Embryonic facial prominence (tissue), 1 donor: ENCODE data around the gene SMIM28.
A peak's percentile ranks its signal among the peaks of the same experiment; 100 is the strongest.

Experiments
- DNase-seq: peaks from one replicate; pipeline ENCODE4 v3.0.0-alpha.2; 2016; ENCODE audit errors: extremely low spot score

The SMIM28 gene

DNA sequence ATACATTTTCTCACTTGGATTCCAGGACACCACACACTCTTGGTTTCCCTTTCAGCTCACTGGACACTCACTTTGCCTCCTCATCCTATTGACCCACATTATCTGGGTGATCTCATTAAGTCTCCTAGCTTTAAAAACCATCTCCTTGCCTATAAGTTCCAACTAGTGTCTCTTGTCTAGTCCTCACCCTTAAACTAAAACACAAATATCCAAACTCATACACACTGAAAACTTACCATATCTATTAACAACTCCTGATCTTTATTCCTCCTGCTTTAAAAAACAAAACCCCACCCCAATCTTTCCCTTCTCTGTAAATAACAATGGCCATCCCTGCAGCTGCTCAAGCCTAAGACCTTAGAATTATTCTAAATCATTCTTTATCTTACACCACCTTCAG is 3.5 kb upstream of the SMIM28 start:
- no peak for DNase-seq

DNA sequence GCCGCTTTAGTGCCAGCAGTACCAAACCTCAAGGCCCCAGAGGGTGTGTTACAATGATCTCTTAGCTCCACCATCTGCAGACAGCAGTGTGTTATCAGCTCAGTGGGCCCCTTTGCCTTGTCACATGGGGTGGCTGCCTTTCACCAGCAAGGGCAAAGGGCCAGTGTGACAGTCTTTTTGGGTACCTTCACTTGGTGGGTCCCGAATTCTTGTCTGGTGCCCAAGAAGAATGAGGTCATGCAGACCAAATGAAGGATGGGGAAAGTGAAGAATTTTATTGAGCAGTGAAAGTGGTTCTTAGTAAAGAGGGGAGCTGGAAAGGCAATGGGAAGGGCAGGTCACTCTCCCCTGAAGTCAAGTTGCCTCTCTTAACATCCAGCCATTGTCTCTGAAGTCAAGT is 2.9 kb upstream of the SMIM28 start:
- no peak for DNase-seq

DNA sequence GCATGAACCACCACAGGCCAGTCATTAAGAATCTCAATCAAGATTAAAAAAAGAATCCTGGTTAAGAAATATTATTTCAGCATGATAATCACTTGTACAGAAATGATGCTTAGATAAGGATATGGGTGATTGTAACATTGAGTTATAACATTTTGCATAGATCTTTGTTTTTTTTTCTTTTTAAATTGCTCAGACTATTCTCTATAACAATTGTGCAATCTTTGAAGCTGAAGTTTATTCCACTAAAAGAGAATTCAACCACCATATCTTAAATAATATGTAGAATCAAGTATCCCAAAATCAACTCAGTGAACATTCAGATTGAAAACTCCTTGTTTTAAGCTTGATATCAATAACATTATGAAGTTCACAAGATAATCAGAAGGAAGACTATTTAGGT is 663 bp upstream of the SMIM28 start:
- no peak for DNase-seq

DNA sequence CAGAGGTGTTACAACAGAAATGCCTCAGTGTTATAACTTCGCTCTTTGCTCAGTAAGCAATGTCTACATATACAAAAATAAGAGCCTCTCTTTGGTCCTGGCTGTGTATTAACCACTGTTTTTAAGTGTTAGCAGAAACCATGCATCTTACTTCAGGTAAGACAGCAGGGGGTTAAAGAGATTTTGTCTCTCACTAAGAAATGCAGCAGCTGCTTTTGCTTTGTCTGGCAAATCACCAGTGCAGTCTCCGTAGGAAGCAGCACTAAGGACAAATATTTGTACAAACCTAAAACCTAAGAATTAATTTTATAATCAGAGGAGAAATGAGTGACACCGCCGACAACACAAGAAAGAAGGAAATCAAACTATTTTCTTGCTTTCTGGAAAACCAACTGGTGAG is 758 bp downstream of the SMIM28 start:
- DNase-seq, result no peak

DNA sequence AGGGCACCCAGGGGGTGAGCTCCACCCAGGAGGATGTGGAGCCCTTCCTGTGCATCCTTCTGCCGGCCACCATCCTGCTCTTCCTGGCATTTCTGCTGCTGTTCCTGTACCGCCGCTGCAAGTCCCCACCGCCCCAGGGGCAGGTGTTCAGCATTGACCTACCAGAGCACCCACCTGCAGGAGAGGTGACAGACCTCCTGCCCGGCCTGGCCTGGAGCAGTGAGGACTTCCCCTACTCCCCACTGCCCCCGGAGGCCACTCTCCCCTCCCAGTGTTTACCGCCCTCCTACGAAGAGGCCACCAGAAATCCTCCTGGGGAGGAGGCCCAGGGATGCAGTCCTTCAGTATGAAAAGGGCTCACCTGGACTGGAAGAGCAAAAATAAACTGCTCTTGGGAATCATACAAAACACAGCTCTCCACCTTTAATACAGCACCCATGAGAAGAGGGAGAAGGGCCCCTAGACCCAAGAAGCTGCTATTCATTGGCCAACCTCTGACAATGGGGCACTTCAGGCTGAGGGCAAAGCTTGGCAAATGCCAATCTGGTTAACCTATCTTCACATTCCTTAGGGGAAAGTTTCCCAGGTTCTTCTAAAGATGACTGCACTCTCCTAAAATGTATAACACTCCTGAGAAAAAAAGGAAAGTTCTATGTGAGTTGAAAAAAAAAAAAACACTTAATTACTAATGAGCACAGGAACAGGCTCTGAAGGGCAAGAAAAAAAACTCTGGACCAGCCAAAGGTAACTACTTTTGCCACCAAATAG is 5.0 kb downstream of the SMIM28 start:
- no peak for DNase-seq

DNA sequence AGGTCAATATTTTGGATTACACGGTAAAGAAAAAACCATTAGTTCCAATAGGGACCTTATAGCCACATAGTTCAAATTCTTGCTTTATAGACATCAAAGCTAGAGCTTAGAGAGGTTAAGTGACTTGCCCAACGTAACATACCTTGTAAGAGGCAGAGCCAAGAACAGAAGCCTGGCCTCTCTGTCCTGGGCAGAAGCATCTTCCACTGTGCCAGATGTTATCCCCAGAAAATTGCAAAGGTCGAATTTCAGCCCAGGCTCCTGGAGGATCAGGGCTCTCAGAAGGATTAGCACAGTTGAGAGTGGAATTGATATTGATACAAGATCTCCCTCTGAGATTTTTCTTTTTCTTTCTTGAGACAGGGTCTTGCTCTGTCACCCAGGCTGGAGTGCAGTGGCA is 6.1 kb downstream of the SMIM28 start:
- no peak for DNase-seq

DNA sequence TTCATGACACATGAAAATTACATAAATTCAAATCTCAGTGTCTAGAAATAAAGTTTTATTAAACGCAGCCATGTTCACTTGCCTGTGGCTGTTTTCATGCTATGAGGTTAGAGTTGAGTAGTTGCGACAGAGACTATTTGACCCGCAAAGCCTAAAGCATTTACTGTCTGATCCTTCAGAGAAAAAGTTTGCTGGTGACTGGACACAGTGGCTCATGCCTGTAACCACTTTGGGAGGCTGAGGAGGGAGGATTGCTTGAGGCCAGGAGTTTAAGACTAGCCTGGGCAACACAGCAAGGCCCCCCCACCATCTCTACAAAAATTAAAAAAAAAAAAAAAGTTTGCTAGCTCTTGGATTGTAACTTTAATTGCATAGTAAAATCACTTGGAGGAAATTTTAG is 9.2 kb downstream of the SMIM28 start:
- DNase-seq, result no peak

DNA sequence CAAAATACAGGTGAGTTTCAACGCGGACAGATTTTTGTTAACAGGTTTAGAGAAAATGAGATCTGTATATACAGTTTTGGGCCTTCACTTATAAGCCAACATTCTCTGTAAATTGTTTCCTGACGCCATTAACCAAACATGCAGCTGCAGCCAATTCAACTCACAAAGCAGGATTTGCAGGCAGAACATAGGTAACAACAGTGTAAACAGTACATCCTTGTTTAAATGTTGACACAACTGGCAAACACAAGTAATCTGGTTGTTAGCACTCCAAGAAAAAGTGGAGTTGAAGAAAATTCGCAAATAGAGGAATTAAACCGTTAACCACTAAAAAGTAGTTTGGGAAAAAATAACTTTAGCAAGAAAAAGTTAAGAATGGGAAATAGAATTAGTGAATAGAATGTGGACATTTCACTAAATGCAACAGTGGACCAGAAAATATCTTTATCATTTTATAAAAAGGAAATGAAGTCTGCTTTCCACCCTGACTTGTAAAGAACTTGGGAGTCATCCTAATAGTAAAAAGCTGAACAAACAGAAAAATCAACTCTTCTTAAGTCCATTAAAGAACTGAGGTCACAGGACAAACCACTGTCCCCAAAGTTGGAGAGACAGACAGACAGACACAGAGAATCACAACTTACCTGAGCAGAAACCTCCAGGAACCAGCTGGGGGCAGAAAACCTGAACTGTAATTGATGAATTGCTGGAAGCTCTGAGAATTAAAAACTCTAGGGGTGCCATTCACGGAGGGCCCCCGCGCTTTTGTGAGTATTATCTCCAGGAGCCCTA is 10.1 kb downstream of the SMIM28 start:
- DNase-seq, result no peak

DNA sequence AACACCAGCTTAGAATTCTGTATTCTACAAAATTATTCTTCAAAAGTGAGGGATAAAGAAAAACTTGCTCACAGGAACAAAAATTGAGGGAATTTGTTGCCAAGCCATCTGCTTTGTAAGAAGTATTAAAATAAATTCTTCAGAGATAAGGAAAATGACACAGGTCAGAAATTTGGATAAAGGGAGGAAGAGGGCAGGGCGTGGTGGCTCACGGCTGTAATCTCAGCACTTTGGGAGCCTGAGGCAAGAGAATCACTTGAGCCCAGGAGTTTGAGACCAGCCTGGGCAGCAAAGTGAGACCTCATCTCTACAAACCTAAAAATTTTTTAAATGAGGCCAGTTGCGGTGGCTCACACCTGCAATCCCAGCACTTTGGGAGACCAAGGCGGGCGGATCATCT is 11.8 kb downstream of the SMIM28 start:
- DNase-seq, result no peak

DNA sequence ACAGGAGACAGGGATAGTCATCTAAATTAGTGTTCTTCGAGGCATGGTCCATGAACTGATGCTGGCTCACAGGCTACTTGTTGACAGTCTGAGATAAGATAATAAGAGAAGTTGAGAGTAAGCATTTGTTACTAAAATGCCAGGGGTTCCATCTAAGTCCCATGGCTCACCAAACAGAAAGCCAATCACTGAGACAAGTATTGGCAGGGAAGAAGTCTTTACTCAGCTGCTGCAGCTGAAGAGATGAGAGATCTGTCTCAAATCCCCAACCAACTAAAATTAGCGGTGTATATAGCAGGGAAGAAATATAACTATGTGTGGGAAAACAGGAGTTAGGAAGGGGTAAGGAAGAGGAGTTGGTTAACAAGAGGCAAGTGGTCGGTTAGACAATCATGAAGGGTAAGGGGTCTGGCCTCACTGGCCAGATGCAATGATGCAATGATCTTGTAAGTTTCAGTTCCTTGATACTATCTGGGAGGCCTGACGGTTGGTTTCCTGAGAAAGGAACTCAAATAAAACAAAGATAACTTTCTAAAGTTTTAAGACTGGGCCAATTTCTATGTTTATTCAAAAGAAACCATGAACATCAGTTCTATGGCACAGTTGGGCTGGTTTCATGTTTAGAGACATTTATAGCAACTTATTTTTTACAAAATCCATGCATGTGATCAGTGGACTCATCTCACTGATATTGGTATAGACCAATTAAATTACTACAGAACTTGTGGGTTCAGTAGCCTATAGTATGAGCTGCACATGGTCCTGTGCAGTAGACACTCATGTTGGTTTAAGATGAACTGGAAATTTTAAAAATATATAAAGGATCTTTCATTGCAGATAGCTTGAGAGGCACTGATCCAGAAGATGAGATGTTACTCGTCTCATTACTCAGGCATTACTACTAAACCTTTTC is 16.4 kb downstream of the SMIM28 start:
- DNase-seq, result no peak

DNA sequence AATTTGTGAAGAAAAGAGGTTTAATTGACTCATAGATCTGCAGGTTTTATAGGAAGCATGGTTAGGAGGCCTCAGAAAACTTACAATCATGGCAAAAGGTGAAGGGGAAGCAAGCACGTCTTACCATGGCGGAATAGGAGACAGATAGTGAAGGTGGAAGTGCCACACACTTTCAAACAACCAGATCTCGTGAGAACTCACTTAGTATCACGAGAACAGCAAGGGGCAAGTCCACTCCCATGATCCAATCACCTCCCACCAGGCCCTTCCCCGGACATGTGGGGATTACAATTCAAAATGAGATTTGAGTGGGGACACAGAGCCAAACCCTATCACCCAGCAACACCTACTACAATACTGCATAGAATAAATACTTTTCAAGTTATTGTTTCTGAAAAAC is 19.0 kb downstream of the SMIM28 start:
- no peak for DNase-seq

DNA sequence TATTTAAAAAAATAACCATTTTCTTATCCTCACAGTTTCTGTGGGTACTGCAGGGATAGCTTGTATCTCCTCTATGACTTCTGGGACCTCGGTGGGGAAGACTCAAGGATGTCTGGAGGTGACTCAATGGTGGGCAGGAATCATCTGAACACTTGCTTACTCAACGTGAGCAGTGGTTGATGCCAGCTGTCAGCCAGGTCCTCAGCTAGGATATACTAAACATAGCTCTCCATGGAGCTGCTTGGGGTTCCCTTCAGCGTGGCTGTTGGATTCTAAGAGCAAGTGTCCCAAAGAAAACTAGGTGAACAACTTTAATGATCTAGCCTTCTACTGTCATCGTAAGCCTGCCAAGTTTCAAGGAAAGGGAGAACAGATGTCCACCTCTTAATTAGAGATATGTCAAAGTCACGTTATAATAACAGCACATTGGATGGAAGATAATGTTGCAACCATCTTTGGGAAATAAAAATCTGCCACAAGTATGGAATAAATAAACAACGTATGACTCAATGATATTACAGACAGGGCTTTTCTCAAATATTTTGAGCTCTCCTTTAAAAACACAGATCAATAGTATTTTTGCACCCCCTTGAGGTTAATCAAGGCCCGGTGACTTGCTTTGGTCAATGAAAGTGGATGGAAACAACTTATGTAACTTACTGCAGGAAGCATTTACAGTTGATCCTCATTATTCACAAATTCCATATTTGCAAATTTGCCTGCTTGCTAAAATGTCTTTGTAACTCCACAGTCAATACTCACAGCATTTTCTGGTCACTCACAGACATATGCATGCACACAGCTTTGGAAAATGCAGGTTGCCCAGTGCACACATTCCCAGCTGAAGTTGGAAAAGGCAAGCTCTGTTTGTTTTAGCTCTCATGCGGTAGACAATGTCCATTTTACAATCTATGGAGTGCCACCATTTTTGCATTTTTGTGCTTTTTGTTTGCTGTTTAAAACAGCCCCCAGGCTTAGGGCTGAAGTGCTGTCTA is 19.7 kb downstream of the SMIM28 start:
- no peak for DNase-seq

DNA sequence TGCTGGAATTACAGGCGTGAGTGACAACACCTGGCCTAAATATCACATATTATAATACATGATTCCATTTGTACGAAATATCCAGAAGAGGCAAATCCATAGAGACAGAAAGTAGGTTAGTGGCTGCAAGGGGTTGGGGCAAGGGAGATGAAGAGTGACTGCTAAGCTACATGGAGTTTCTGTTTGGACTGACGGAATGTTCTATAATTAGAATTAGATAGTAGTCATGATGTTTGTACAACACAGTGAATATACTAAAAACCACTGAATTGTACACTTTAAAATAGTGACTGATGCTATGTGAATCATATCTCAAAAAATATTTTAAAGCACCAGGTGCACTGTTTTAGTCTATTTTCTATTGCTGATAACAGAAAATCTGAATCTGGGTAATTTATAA is 22.6 kb downstream of the SMIM28 start:
- no peak for DNase-seq

DNA sequence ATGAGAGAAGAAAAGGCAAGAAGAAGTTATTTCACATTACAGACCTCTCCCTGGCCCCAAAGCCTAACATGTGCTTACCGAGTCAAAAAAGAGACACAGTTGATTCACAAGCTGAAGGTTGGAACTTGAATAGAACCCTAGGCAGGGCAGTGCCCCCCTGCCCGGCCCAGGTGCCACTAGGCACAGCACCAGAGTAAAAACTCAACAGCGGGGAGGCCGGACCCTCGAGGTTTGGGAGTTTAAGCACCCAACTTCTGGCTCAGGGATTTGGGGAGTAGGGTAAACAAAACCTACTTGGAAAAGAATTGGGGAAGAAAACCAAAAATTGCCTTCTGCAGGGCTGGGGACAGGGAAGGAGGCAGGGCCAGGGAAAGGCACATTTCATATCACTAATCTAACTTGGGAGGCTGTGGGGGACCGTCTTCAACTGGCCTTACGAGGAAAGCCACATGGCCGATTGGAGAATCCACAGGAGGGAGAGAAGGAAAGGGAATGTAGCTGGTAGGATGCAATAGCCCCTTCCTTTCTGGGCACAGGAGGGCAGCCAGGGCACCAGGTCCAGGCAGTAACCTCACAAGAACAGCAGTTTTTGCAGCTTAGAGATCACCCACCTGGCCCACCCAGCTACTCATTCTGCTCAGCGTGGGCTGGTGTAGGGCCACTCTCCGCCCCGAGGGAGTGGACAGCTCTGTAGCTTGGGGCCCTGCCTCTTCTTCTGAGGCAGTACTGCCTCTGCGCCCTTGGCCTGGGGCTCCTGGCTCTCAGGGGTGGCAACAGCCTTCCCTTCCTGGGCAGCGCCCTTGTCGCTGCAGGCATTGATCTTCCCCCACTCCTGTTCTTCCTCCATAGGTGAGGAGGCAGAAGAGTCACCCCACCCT is 24.5 kb downstream of the SMIM28 start:
- DNase-seq, result no peak

DNA sequence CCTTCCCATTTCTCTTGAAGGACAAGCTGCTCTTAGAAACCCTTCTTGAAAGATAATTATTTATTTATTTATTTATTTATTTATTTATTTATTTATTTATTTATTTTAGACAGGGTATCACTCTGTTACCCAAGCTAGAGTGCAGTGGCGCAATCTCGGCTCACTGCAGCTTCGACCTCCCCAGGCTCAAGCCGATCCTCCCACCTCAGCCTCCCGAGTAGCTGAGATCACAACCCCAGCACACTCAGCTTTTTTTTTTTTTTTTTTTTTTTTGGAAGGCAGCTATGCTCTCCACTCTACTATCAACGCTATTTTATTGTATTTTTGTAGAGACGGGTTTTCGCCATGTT is 25.1 kb downstream of the SMIM28 start:
- no peak for DNase-seq

DNA sequence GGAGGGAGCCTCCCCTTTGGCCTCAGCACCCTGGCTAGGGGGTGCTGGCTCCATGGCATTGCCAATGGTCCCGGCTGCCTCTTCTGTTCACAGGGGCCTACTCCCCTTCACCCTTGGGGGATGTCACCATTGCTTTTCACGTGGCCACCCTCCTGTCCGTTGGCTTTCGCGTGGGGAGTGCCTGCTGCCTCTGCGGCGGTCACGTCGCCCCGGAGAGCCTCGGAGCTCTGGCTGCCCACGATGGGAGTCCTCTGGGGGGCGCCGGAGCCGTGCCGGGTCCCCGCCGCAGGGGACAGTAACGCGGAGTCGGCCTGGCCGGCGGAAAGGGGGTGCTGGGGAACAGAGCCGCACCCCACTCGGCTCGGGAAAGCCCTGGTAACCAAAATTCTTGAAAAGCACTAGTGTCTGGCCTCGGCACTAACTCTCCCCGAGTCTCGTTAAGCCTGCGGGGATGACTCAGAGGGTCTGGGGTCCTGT is 25.7 kb downstream of the SMIM28 start:
- no peak for DNase-seq

DNA sequence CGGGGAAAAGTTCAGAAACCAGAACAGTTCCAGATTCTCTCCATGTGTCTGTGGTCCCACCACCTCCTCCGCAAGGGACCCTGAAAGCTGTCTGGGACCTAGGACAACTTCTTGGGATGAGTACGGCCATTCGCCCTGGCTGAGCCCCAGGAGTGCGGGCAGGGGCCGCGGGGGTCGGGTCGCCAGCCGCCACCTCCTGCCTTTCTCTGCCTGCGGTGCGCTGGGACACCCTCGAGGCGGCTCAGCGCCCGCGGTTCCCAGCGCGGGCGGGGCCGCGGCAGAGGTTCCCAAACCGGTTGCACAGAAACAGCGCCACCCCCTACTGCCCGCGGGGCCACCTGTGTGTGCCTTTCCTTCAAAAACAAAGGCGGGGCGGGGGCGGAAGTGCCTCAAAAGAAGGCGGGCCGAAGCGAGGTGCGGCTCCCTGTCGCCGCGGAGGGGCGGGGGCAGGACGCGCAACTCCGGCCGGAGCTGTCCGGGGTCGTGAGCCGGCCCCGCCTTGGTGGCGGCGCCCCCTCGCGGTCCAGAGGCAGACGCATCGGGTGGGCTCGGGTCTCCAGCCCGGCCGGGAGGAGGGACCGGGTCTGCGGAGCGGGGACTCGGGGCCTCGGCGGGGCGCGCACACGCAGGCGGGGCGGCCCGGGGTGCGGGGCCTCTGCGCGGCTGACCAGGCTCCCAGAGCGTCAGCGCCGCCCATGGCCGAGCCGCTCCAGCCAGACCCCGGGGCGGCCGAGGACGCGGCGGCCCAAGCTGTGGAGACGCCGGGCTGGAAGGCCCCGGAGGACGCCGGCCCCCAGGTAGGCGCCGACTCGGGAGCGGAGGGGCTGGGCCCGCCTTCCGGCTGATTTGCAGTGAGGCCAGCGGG is 26.3 kb downstream of the SMIM28 start, which contains the start of gene HEBP2:
TSS of gene HEBP2 (plus strand) at position 423 of the 865 bp plus-strand sequence. CDS start at position 696, 273 bp downstream.
- peak; percentile 46 for DNase-seq

DNA sequence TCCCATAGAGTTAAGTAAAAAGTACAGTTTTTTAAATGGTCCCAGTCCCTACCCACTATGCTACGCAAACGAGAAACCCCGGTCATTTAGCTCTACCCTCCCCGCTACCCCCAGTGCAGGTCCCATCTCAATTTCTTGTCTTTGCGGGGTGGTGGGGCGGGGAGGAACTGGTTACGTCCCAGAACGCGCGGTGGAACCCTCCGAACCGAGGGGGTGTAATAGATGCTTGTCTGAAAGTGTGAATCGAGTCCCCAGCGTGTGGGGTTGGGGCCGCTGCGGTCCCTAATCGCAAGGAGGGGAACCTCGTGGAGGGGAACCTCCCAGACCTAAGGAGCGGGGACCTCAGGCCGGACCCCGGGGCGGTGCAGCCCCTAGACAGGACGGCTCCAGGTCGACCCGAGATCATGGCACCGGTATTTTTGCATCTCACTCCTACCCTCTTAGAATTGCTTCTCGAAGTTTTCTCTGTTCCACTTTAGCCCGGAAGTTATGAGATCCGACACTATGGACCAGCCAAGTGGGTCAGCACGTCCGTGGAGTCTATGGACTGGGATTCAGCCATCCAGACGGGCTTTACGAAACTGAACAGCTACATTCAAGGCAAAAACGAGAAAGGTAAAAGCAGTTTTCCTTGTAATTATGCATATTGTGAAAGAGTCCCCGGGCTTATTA is 27.1 kb downstream of the SMIM28 start:
- DNase-seq, result no peak
